Adipocyte (in vitro differentiated cells): ENCODE data around the gene SPHKAP.
A peak's percentile ranks its signal among the peaks of the same experiment; 100 is the strongest.
"Not testable (repeated sequence)": the region's sequence is repeated elsewhere in the genome, so short reads cannot be mapped to it uniquely, and the experiment has no call there.

Source experiments
- DNase-seq: peaks from one replicate; pipeline ENCODE4 v3.0.0-alpha.2; 2015; ENCODE audit warnings: low read depth
- H3K27me3 ChIP-seq: replicated peaks from 2 replicates; pipeline ENCODE4 v1.7.0; 2013; ENCODE audit warnings: mild to moderate bottlenecking, low read length, moderate library complexity; ENCODE audit not compliant: control insufficient read depth, insufficient read depth
- H3K36me3 ChIP-seq: 2 replicates; pipeline ENCODE4 v1.7.0; 2013; ENCODE audit warnings: low read length, mild to moderate bottlenecking, moderate library complexity; ENCODE audit not compliant: control insufficient read depth, insufficient read depth, severe bottlenecking
- H3K4me1 ChIP-seq: 2 replicates; pipeline ENCODE4 v1.7.0; 2013; ENCODE audit warnings: mild to moderate bottlenecking, low read length, moderate library complexity; ENCODE audit not compliant: control insufficient read depth, insufficient read depth
- H3K4me3 ChIP-seq: 2 replicates; pipeline ENCODE4 v1.7.0; 2013; ENCODE audit warnings: mild to moderate bottlenecking, low read length, moderate library complexity
- H3K9ac ChIP-seq: 2 replicates; pipeline ENCODE4 v1.7.0; 2013; ENCODE audit warnings: mild to moderate bottlenecking, low read length, moderate library complexity
- H3K9me3 ChIP-seq: 2 replicates; pipeline ENCODE4 v1.7.0; 2013; ENCODE audit warnings: mild to moderate bottlenecking, low read length, moderate library complexity; ENCODE audit not compliant: control insufficient read depth

Gene SPHKAP

DNA sequence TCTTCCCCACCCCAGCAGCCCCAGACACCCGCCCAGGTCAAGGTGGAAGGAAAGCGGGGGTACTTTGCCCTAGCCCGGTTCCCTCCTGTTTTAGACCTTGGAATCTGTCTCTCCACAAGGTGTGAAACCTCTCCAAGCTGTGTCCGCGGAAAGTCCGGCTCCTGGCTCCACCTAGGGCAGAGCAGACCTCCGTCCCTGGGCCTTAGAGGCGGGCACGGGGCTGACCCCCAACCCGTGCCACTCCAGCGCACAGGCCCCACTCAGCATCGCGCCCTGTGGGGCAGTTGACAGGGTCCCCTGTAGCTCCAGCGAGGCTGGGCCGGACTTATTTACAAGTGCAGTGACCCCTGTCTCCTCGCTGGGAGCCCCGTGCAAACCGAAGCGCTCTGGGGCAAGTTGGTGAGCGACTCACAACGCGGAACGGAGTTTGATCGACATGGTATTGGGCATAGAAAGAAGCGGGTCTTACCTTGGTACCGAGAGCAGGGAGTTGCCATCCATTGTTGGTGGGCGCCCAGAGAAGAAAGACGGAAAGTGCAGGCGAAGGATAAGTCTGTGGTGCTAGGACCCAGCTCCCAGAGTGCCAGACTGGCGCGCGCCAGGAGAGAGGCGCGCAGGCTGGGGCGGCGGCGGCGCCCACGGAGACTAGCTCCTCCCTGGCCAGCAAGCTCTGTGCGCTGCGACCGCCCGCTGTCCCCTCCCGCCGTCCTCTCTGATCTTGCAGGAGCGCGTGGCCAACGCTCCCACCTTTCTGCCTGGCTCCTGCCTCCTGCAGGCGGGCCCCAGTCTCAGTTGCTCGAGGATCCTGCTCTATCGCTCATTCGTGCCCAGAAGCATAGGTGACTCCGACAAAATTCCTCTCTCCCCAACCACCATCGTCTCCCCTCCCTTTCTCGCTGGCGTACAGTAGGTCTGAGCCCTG lies at the start of gene SPHKAP:
TSS of gene SPHKAP (minus strand) at position 590 of the 922 bp plus-strand sequence. CDS start at position 501, 89 bp downstream.
- H3K27me3 ChIP-seq: no peaks in the 10 kb centered on the region
- peaks cover 13% of the 10 kb centered on the region for H3K9me3 ChIP-seq
- H3K36me3 ChIP-seq: no peaks in the 10 kb centered on the region
- H3K4me3 ChIP-seq: no peak within 1 kb of the TSS
- no peaks in the 10 kb centered on the region for H3K4me1 ChIP-seq
- DNase-seq: no peak
- no peak within 1 kb of the TSS for H3K9ac ChIP-seq

DNA sequence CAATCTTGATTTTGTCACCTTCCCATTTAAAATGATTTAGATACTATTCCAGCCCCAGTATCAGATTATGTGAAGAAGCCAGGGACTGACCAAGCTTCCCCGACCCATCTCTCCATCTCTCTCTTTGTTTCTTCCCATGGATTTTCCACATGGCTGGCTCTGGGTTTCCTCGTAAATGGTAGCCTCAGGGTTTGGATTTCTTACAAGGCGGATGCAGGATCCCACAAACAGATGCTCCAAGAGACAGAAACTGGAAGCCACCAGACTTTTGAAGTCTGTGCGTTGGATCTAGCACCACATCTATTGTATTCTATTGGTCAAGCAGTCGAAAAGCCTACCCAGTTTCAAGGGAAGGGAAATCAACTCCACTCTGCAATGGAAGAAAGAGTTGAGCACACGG lies 46.0 kb upstream of the SPHKAP start:
- Histone ChIP-seq H3K4me3 (no peak overlapping the region), H3K9me3 (no peaks in the 10 kb centered on the region), H3K36me3 (no peaks in the 10 kb centered on the region), H3K27me3 (no peaks in the 10 kb centered on the region), H3K9ac (no peak overlapping the region), H3K4me1 (no peaks in the 10 kb centered on the region)
- DNase-seq: no peak

- Histone ChIP-seq H3K36me3 (no peaks in the 10 kb centered on the region), H3K9me3 (no peaks in the 10 kb centered on the region), H3K27me3 (no peaks in the 10 kb centered on the region), H3K4me1 (no peaks in the 10 kb centered on the region), H3K9ac (no peak overlapping the region), H3K4me3 (no peak overlapping the region)
- peak; percentile 27 for DNase-seq
Measured at GRCh38 chr2:228224410-228224809, 42.9 kb upstream of the SPHKAP start.

- H3K4me1 ChIP-seq, H3K9ac ChIP-seq, H3K27me3 ChIP-seq, H3K36me3 ChIP-seq, H3K4me3 ChIP-seq, DNase-seq, H3K9me3 ChIP-seq: not testable (repeated sequence)
Measured at GRCh38 chr2:228218593-228218992, 37.1 kb upstream of the SPHKAP start.

- no peaks in the 10 kb centered on the region for H3K4me1 ChIP-seq
- H3K9ac ChIP-seq: no peak overlapping the region
- H3K36me3 ChIP-seq: no peaks in the 10 kb centered on the region
- DNase-seq: no peak
- H3K4me3 ChIP-seq: no peak overlapping the region
- H3K9me3 ChIP-seq: no peaks in the 10 kb centered on the region
- H3K27me3 ChIP-seq: no peaks in the 10 kb centered on the region
Measured at GRCh38 chr2:228197504-228197903, 16.0 kb upstream of the SPHKAP start.

DNA sequence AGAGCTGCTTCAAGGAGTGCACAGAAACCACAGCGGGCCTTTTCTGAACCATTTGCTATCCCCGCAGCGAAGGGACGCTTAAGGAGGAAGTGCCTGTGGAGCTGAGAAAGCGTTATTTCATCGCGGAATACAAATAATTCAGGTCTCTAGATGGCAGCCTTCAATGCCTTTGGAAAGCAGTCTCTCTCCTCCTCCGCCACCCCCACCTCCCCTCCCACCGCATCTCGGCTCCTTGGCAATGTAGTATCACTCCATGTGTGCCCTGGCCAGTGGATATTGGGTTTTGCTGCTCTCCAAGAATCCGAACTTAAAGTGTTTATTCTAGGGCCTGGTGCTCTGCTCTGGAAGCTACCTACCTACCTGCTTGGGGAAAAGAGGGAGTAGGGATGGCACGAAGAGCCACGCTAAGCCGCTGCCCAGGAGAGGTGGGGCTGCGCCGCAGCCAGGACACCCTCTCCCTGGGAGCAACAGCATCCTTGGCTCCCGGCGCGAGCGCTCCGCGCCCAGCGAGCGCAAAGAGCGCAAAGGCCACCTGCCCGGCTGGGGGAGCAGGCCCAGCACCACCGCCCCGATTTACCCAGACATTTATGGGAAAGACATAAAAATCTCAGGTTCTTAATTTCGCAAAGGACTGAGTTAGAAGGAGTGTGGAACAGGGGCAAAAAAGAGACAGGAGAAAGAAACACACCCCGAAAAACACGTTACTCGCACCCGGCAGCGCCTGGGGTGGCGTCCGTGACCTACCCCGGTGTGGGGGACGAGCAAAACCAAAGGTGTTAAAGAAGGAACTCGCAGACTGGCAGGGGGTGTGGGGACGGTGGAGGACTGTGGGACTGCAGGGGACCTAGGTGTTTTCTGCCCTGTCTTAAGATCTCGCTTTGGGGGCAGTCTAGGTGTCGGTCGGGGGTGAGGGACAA lies 1.0 kb downstream of the SPHKAP start:
- peaks cover 8% of the 10 kb centered on the region for H3K9me3 ChIP-seq
- no peaks in the 10 kb centered on the region for H3K36me3 ChIP-seq
- H3K9ac ChIP-seq: no peak overlapping the region
- H3K4me3 ChIP-seq: no peak overlapping the region
- H3K27me3 ChIP-seq: no peaks in the 10 kb centered on the region
- peak; percentile 4 for DNase-seq
- H3K4me1 ChIP-seq: no peaks in the 10 kb centered on the region

DNA sequence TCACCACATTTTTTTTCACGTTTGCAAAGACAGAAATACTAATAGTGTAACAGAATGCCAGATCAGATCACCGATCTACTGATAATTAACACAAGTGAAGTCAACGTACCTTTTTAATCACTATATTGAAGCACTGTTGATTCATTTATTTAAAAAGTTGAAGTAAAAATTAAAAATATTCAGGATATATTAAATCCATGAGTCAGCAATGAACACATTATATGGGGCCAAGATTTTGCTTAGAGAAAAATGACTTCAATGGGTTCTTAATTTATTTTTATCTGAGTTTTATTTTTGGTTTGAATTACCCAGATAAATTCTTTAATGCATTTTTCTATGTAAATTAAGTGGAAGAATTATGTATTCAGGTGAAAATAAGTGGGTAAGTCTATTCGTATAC lies 14.2 kb downstream of the SPHKAP start:
- Histone ChIP-seq H3K36me3 (no peaks in the 10 kb centered on the region), H3K4me1 (no peaks in the 10 kb centered on the region), H3K9me3 (no peaks in the 10 kb centered on the region), H3K27me3 (no peaks in the 10 kb centered on the region), H3K9ac (no peak overlapping the region), H3K4me3 (no peak overlapping the region)
- DNase-seq: no peak

DNA sequence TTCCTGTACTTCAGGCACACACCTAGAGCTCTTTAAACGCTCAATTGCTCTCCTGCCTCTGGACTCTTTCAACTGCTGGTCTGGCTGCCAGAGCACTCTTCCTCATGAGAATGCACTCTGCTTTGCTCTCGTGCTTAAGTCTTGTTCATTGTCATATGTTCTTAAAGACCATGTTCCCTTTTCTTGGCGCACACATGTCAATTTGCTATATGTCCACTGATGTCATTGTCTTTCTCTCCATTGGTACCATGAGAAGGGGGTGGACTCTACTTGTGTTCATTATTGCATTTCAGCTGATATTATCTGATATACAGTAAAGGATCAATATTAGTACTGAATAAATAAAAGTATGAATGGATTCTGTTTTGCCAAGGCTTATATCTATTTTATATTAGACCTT lies 16.8 kb downstream of the SPHKAP start:
- no peaks in the 10 kb centered on the region for H3K9me3 ChIP-seq
- no peak for DNase-seq
- no peaks in the 10 kb centered on the region for H3K4me1 ChIP-seq
- H3K9ac ChIP-seq: no peak overlapping the region
- no peaks in the 10 kb centered on the region for H3K27me3 ChIP-seq
- H3K4me3 ChIP-seq: no peak overlapping the region
- H3K36me3 ChIP-seq: no peaks in the 10 kb centered on the region

DNA sequence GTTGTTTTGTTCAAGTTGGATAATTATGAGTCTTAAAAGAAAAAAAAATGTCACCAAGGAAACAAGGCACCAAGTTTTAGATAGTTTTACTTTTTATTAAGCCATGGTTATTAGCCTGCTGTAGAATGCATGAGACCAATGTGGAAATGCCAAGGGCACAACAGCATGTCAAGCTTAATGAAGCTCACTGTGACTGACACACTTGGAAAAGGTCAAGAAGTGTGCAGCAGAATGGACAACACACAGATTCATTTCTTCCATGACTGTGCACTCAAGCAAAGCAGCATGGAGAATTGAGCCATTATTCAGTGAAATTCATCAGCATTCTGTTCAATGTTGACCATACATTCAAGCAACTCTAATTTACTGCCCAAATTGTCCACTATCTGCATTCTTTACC lies 23.6 kb downstream of the SPHKAP start:
- H3K9ac ChIP-seq: no peak overlapping the region
- no peaks in the 10 kb centered on the region for H3K27me3 ChIP-seq
- no peaks in the 10 kb centered on the region for H3K36me3 ChIP-seq
- peaks cover 7% of the 10 kb centered on the region for H3K9me3 ChIP-seq
- no peak overlapping the region for H3K4me3 ChIP-seq
- DNase-seq: no peak
- H3K4me1 ChIP-seq: no peaks in the 10 kb centered on the region

GRCh38 chr2:228144961-228145360 lies 36.5 kb downstream of the SPHKAP start:
- no peak overlapping the region for H3K4me3 ChIP-seq
- no peaks in the 10 kb centered on the region for H3K36me3 ChIP-seq
- H3K27me3 ChIP-seq: no peaks in the 10 kb centered on the region

DNA sequence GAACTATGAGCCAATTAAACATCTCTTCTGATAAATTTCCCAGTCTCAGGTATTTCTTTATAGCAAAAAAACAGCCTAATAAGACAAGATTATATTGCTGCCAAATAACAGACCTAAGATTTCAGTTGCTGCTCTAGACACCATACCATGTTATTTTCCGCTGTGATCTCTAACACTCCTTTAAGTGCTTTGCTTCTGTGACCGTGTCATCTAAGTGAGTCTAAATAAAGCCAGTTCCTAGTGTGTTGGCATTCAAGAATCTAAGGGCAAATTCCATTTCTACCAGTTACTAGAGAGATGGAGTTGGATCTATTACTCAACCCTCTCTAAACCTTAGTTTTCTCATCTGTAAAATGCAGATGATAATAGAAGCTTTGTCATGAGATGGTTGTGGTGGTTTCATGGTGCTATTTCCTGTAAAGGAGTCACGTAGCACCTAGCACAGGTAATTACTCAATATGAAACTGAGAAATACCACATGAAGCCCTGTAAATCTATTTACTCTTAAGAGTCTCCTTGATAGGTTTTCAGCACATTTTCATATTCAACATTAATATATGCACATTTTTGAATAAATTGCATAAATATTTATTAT lies 40.5 kb downstream of the SPHKAP start:
- Histone ChIP-seq H3K9ac (no peak overlapping the region), H3K4me3 (no peak overlapping the region), H3K36me3 (no peaks in the 10 kb centered on the region), H3K4me1 (no peaks in the 10 kb centered on the region), H3K9me3 (peaks cover 4% of the 10 kb centered on the region), H3K27me3 (no peaks in the 10 kb centered on the region)
- no peak for DNase-seq

More at GRCh38 chr2:228144961-228145360, 36.5 kb downstream of the SPHKAP start:
- Histone ChIP-seq H3K4me1 (no peaks in the 10 kb centered on the region), H3K9ac (no peak overlapping the region), H3K9me3 (no peaks in the 10 kb centered on the region)
- no peak for DNase-seq
